HG03097 (cell line): ENCODE results near the gene SCGB1C1.
A peak's percentile ranks its signal among the peaks of the same experiment; 100 is the strongest.
"Not testable (repeated sequence)": the region's sequence is repeated elsewhere in the genome, so short reads cannot be mapped to it uniquely, and the experiment has no call there.

Experiments used
- ATAC-seq: cut with Tn5 transposase; IDR thresholded peaks from one replicate; pipeline ENCODE4 v1.9.1; 2021; ENCODE audit not compliant: unreplicated experiment, low FRiP score

SCGB1C1 gene

DNA sequence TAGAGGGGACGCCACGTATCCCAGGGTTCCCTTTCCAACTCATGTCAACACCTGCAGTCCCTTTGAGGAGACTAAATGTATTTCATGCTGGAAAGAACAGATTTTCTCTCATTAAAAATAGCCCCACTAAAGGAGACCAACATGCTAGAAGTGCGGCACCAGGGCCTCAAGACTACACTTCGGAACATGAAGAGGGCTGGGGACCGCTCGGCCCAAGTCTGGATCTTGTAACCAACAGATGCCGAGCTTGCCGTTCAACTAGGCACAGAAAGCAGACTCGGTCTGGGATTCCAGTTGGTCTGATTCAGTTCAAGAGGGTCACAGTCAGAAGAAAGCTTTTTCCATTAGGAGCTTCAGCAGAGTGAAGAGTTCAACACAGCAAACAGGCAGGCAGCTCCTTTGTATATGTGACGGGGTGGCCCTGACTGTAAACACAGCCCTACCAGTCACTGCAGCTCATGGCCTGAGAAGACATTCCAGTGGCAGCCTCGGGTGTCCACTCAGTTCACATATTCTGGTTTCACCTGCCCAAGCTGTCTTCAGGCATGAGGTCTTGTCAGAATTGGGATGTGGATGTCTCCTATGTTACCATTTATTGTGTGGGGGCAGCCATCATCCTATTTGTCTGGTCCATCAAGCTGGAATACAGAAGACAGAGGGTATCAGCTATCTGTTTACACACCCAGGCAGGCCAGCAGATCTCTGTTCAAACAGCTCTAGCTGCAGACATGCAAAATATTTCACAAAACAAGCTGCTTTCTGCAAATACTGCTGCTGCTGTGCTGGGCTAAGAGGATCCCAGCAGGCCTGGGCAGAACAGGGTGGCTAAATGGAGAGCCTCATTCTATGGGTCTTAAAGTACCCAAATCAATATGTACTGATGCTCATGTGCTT is 23.4 kb downstream of the SCGB1C1 start:
- no peak for ATAC-seq

- ATAC-seq = no peak
These were observed 24.8 kb downstream of the SCGB1C1 start for GRCh38 chr11:217704-218103.

DNA sequence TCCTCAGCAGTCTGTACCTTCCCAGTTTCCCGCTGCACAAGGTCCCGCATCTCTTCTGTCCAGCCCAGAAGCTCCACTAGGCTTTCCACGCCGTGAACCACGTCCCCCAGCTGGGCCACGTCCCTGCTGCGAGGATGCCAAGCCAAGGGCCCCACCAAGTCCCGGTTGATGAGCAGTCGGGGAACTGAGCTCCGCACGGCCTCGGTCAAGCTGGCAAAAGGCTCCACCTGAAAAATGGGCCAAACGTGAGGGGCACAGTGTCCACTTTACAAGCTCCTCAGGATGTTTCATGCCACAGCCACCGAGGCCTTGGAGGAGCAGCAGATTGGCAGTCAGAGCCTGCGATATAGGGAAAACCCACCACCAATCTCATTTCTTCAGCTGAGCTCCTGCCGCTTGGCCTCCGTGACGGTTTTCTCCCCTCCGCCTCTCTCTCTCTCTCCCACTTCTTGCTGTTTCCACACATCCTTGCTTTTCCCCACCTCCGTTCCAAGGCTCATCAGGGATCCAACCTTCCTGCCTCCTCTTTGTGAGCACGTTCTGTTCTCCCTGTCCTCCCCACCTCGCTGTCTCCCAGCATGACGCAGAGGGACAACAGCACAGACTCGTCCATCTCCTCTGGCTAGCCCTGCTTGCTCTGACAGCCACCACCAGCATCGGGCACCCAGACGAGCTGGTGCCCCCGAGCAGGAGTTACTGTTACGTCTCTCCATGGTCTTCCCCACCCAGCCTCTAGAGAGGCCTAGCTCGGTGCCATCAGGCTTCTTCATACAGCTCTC is 26.1 kb downstream of the SCGB1C1 start:
- ATAC-seq = no peak

DNA sequence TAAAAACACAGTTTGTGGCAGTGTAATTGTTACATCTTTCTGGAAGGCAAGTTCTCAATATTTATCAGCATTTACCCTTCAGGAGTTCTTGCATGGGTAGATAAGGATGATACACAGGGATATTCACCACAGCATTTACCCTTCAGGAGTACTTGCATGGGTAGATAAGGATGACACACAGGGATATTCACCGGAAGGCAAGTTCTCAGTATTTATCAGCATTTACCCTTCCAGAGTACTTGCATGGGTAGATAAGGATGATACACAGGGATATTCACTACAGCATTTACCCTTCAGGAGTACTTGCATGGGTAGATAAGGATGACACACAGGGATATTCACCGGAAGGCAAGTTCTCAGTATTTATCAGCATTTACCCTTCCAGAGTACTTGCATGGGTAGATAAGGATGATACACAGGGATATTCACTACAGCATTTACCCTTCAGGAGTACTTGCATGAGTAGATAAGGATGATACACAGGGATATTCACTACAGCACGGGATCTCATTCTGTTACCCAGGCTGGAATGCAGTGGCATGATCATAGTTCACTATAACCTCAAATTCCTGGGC is 27.9 kb downstream of the SCGB1C1 start:
- ATAC-seq = not testable (repeated sequence)

DNA sequence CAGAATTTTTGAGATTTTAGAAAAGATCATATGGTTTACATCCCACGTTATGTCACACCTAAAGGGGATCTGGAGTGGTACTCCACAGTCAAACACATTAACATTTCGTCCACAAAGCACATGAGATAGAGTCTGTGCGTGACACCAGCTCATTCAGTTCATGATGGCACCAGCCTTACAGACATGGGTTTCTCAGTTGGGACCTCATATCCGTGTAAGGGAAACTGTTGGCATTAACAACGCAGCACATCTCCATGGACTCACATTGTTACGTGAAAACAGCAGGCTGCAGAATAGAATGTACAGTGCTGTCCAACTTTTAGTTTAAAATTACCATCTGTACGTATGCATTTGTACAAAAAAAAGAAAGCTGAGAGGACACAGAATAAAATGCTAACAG is 28.7 kb downstream of the SCGB1C1 start:
- ATAC-seq = no peak

- no peak for ATAC-seq
These were observed 29.3 kb downstream of the SCGB1C1 start for GRCh38 chr11:221998-222789.

GRCh38 chr11:223026-223789 is 30.3 kb downstream of the SCGB1C1 start:
- no peak for ATAC-seq

GRCh38 chr11:223884-224283 is 31.0 kb downstream of the SCGB1C1 start:
- no peak for ATAC-seq

DNA sequence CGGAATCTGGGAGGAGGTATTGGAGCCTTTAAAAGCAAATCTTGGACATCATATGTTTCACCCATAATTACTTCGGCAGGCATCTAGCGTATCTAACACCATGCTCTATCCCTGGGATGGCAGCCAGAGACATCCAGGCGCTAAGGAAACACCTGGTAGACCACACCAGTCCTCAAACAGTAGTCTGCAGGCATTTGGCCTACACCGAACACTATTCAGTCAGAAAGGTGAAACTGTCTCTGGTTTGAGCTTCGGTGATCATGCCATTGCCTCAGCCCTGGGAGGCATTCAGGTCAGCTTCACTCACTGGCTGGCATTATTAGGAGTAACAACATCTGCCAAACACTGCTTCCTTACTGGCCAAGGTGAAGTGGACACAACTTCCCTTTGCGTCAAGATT is 31.5 kb downstream of the SCGB1C1 start:
- ATAC-seq = no peak

GRCh38 chr11:225734-226453 is 33.0 kb downstream of the SCGB1C1 start:
- ATAC-seq = no peak

DNA sequence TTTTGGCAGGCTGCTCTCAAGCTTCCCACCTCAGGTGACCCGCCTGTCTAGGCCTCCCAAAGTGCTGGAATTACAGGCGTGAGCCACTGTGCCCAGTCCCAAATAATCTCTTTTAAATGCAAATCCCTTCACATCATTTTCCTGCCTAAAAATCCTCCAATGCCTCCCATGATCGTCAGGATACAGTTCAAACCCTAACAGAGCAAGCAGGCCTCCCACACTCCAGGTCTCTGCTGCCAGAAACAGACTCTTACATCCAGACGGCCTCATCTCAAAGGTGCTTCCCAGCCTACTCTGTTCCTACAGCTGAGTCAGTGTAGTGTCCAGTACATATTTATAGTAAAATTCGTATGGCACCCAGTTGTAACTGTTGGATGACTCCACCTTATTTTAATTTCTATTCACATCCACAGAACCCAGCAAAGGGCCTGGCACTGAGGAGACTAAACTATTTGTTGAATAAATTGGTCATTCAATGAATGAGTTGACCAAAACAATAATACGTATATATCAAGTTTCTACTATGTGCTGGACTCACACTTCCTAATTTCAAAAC is 35.0 kb downstream of the SCGB1C1 start:
- ATAC-seq = no peak

GRCh38 chr11:230431-230830 is 37.6 kb downstream of the SCGB1C1 start:
- ATAC-seq = no peak

DNA sequence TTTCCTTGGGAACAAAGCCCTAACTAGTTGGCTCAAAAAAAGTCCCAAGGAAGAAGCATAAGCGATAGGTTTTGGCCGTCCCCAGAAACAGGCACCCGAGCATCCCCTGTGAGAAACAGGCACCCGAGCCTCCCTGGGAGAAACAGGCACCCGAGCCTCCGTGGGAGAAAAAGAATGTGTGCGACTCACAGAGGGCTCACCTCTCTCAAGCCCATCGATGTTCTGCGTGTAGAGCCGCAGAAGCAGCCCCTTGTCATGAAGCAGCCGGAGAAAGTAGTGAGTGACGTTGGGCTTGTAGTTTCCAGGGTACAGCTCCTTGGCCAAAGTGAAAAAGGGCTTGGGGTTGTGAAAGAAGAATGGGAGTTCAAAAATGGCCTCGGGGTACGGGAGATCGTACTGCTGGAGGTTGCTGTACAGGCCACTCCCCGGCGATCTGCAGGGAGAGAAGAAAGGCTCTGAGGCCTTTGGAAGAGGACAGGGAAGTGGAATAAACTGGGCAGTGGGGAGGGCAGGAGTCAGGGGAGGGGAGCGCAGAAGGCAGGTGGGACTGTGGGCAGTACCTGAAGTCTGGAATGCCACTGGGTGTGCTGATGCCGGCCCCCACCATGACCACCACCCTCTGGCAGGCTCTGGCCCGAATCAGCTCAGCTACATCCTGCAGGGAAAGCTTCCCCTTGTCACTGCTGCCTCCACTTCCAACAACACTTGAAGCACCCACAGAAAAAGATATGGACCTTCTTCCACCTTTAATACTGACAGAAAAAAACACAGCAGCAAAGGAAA is 40.1 kb downstream of the SCGB1C1 start:
- no peak for ATAC-seq

DNA sequence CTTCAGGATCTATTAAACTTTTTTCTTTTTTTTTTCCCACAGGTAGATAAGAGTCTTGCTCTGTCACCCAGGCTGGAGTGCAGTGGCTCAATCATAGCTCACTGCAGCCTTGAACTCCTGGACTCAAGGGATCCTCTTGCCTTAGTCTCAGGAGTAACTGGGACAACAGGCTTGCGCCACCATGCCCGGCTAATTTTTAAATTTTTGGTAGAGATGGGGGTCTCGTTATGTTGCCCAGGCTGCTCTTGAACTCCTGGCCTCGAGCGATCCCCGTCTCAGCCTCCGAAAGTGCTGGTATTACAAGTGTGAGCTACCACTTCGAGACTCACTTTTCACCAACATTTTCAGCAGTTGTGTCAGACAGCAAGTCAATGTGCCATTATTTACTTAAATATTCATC is 42.3 kb downstream of the SCGB1C1 start:
- no peak for ATAC-seq

GRCh38 chr11:235609-235996 is 42.7 kb downstream of the SCGB1C1 start:
- no peak for ATAC-seq

DNA sequence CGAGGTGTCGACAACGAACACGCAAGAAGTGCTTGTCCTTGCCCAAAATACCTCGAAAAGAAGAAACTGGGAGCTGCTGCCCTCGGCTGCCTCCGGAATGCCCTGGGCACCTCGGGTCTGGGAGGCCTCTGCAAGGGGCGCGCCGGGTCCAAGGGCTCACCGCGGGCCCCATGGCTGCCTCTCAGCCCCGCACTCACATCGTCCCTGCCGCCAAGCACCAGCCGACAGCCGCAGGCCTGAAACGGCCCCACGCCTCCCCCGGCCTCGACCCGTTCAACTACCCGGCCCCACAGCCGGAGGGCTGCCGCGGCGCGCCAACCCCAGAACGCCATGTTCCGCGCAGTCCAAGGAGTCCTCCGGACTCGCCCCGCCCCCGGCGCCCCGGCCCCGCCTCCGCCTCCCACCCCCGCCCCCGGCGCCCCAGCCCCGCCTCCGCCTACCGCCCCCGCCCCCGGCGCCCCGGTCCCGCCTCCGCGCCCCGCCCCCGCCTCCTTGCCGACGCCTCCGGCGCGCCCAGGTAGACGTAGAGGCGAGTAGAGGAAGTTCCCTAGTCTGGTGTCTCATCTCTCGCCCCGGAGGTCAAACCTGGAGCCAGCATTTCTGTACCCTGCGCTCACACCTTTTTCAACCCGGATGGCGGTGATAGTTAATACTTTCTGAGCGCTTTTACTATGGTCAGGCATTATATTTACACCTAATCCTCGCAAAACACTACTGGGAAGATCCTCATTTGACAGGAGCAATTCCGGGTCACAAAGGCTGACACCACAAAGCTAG is 43.3 kb downstream of the SCGB1C1 start, which contains the start of gene SIRT3:
TSS of gene SIRT3 (minus strand) at position 346 of the 777 bp plus-strand sequence. CDS start at position 332, 14 bp downstream.
- peak; percentile 53 for ATAC-seq
